K562 (cell line): Measurements from ENCODE around the gene GBA2. TPM values are rescaled to one million over a fixed set of nuclear protein-coding genes. Genes with fewer than 3 reads are reported as not detected.

Source experiments
- ATAC-seq: fragments of 200-7000 bp; cut with Tn5 transposase; 3 replicates; pipeline ENCODE4 v1.9.1; 2020; ENCODE audit warnings: moderate library complexity
- BruUV-seq: library from RNA; stranded (reverse); fragments of 400-500 nt; replicated peaks from 2 replicates; lab custom pipeline; 2021; lab: Mats Ljungman, UMichigan
- CTCF ChIA-PET: fragments of 300-600 bp; formaldehyde crosslinking; extraction: SDS; loops from one replicate; lab custom pipeline; 2021; ENCODE audit warnings: low intra/inter-chr PET ratio; lab: Yijun Ruan, JAX
- POLR2A ChIA-PET: fragments of 300-600, 350-650 bp; sonication (Branson Sonifier 250); formaldehyde crosslinking; extraction: SDS; loops from one replicate; lab custom pipeline; 2021; ENCODE audit warnings: antibody characterized with exemption, inconsistent platforms; lab: Yijun Ruan, JAX
- DNase-seq, 4 experiments: peaks; one replicate each; pipeline versions ENCODE4 v3.0.0 to v3.0.0-alpha.2; 2011 to 2018; ENCODE audit warnings: low spot score in 3 of 4, mixed read lengths in 3 of 4; ENCODE audit errors: extremely low read depth in 1 of 4
- FAIRE-seq: peaks from 2 replicates; lab custom pipeline; 2011; peaks lifted over from hg19 to GRCh38; lab: Jason Lieb, UNC
- H2AFZ ChIP-seq: 2 replicates; pipeline ENCODE4 v1.6.0; 2011; ENCODE audit warnings: low read depth, low read length, control low read depth, inconsistent platforms
- H3K27ac ChIP-seq: fragments of 200-600 bp; 3 replicates; pipeline ENCODE4 v1.8.0; 2011; ENCODE audit warnings: low read depth, mild to moderate bottlenecking, control low read depth, inconsistent platforms, low read length, moderate library complexity, mixed read lengths; ENCODE audit errors: extremely low read depth
- H3K27me3 ChIP-seq, 2 experiments: fragments of 300-600 bp in 1 of 2; 2 replicates in 1 of 2; 3 replicates in 1 of 2; pipeline versions ENCODE4 v1.6.0 to v1.8.0; 2011; ENCODE audit warnings: inconsistent platforms in 2 of 2, low read length in 2 of 2, mild to moderate bottlenecking in 1 of 2, mixed read lengths in 1 of 2, moderate library complexity in 1 of 2; ENCODE audit not compliant: control insufficient read depth in 2 of 2, insufficient read depth in 2 of 2
- H3K36me3 ChIP-seq: fragments of 300-600 bp; 3 replicates; pipeline ENCODE4 v1.8.0; 2011; ENCODE audit warnings: mild to moderate bottlenecking, low read length, inconsistent platforms; ENCODE audit not compliant: control insufficient read depth, insufficient read depth
- H3K4me1 ChIP-seq, 2 experiments: fragments of 200-600 bp in 1 of 2; replicated peaks in 1 of 2; 2 replicates in 1 of 2; 3 replicates in 1 of 2; pipeline versions ENCODE4 v1.5.1 to v1.8.0; 2011; ENCODE audit warnings: inconsistent platforms in 2 of 2, low read length in 2 of 2, mild to moderate bottlenecking in 1 of 2, mixed read lengths in 1 of 2, moderate library complexity in 1 of 2; ENCODE audit not compliant: control insufficient read depth in 2 of 2, insufficient read depth in 2 of 2
- H3K4me2 ChIP-seq: 2 replicates; pipeline ENCODE4 v1.6.1; 2011; ENCODE audit warnings: low read length, control low read depth, inconsistent platforms, mixed read lengths; ENCODE audit not compliant: insufficient read depth
- H3K4me3 ChIP-seq: fragments of 200-600 bp; sonication (generic), shearing (Covaris generic); 2 replicates; pipeline ENCODE4 v1.5.1; 2016; ENCODE audit warnings: control low read depth, inconsistent platforms
- H3K79me2 ChIP-seq: fragments of 200-600 bp; 3 replicates; pipeline ENCODE4 v1.8.0; 2011; ENCODE audit warnings: low read length, inconsistent platforms; ENCODE audit not compliant: control insufficient read depth, insufficient read depth
- H3K9ac ChIP-seq, 2 experiments: 2 replicates each; pipeline versions ENCODE4 v1.6.0 to v1.6.1; 2011; ENCODE audit warnings: low read depth in 2 of 2, low read length in 2 of 2, control low read depth in 1 of 2, inconsistent platforms in 1 of 2, mild to moderate bottlenecking in 1 of 2, mixed read lengths in 1 of 2; ENCODE audit not compliant: insufficient read depth in 1 of 2
- H3K9me1 ChIP-seq: one replicate; pipeline ENCODE4 v1.6.0; 2011; ENCODE audit warnings: inconsistent platforms, mild to moderate bottlenecking, low read length, moderate library complexity; ENCODE audit not compliant: control insufficient read depth, insufficient read depth
- H3K9me3 ChIP-seq: replicated peaks from 2 replicates; pipeline ENCODE4 v1.5.1; 2011; ENCODE audit warnings: low read depth, low read length, inconsistent platforms; ENCODE audit not compliant: control insufficient read depth, insufficient read depth
- H4K20me1 ChIP-seq: replicated peaks from 2 replicates; pipeline ENCODE4 v1.6.1; 2011; ENCODE audit warnings: low read length, inconsistent platforms, mixed read lengths; ENCODE audit not compliant: control insufficient read depth, insufficient read depth
- BRF2 ChIP-seq: IDR thresholded peaks from 3 replicates; pipeline ENCODE4 v1.6.1; 2011; ENCODE audit warnings: borderline replicate concordance, mild to moderate bottlenecking; ENCODE audit not compliant: insufficient read length, insufficient read depth
- ERF ChIP-seq: fragments of 450-650 bp; formaldehyde crosslinking; IDR thresholded peaks from 2 replicates; pipeline ENCODE4 v1.4.0; 2020; ENCODE audit warnings: mild to moderate bottlenecking, mixed read lengths
- HMBOX1 ChIP-seq: sonication (generic); IDR thresholded peaks from 2 replicates; pipeline ENCODE4 v1.6.1; 2016
- MLX ChIP-seq, 2 experiments: fragments of 450-650 bp in 1 of 2; sonication (generic) in 1 of 2; formaldehyde crosslinking; conservative IDR thresholded peaks; 2 replicates each; pipeline versions ENCODE4 v1.4.0 to v1.8.1; 2020 to 2022; ENCODE audit warnings: mild to moderate bottlenecking in 1 of 2, missing genetic modification reagents in 1 of 2
- NELFE ChIP-seq: IDR thresholded peaks from 2 replicates; pipeline ENCODE4 v1.6.1; 2011; ENCODE audit warnings: mild to moderate bottlenecking; ENCODE audit not compliant: insufficient read depth, insufficient read length
- RB1 ChIP-seq: fragments of 450-650 bp; IDR thresholded peaks from 2 replicates; pipeline ENCODE4 v1.6.1; 2017; ENCODE audit warnings: low read depth, mild to moderate bottlenecking
- RFX5 ChIP-seq: IDR thresholded peaks from 2 replicates; pipeline ENCODE4 v1.6.1; 2011; ENCODE audit warnings: low read depth, mild to moderate bottlenecking, improper control_type of control experiment, low read length
- ZNF318 ChIP-seq, 2 experiments: fragments of 450-650 bp; IDR thresholded peaks; 2 replicates each; pipeline ENCODE4 v1.6.1; 2016; ENCODE audit warnings: mild to moderate bottlenecking in 2 of 2, borderline replicate concordance in 1 of 2, low read depth in 1 of 2, moderate library complexity in 1 of 2
- ZNF324 ChIP-seq: fragments of 250-450 bp; sonication (Bioruptor Pico); IDR thresholded peaks from 2 replicates; pipeline ENCODE4 v1.4.0; 2020; ENCODE audit warnings: mild to moderate bottlenecking
- ZNF76 ChIP-seq: fragments of 250-450 bp; sonication (Bioruptor Pico); IDR thresholded peaks from 2 replicates; pipeline ENCODE4 v1.4.0; 2020; ENCODE audit warnings: mild to moderate bottlenecking, moderate library complexity, borderline replicate concordance
- WGBS: fragments of 100-300 bp; shearing (Covaris generic); methylation state at CpG from one replicate; pipeline ENCODE4 v1.1.6; 2016; ENCODE audit warnings: low coverage, mixed read lengths; ENCODE audit not compliant: insufficient coverage; ENCODE audit errors: missing lambda C conversion rate; 5-methylcytosine and 5-hydroxymethylcytosine counted together
- in situ Hi-C: fragments of 300-500 bp; cut with MboI; formaldehyde crosslinking; loops from 4 replicates; pipeline ENCODE4 v1.15.0; 2018; ENCODE audit warnings: inconsistent platforms, mixed read lengths
- intact Hi-C: fragments of 100-400 bp; cut with micrococcal nuclease; formaldehyde crosslinking; loops from 2 replicates; pipeline ENCODE4 v1.14.2; 2022
- polyA plus RNA-seq, 8 experiments: library from polyadenylated mRNA; depleted of rRNA in 4 of 8; stranded (reverse) in 5 of 8; unstranded in 3 of 8; fragments of >200 nt; fragmentation: Nextera tagmentation in 2 of 8; fragmentation: Illumina TruSeq in 1 of 8; extraction: Ambion mirVana in 2 of 8; extraction: Trizol in 1 of 8; gene quantifications; 2 replicates each; pipeline versions ENCODE4 v1.2.1 to v1.2.3, GENCODE V29; 2011 to 2014; ENCODE audit warnings: inconsistent platforms in 1 of 8, missing spikeins in 1 of 8
- total RNA-seq, 7 experiments: library from RNA; depleted of rRNA in 6 of 7; stranded (reverse); fragments of >200 nt in 6 of 7; fragmentation: Illumina TruSeq in 2 of 7; extraction: Trizol in 2 of 7; gene quantifications; 2 replicates each; pipeline versions ENCODE4 v1.2.1 to v1.2.3, GENCODE V29; 2011 to 2021; ENCODE audit warnings: low replicate concordance in 1 of 7

The GBA2 gene
- total and polyA plus RNA-seq, 9 of the 15 experiments (the other 6 are each of a cell fraction or from before 2014, with no cell fraction given) = 14.1 to 60.4 (median 32.1) TPM

- BruUV-seq = no TSS peak
- no peak for FAIRE-seq
- H3K9me3 ChIP-seq = no peaks in the 10 kb centered on the region
- intact Hi-C loops (no loop called here), in situ Hi-C loops (no loop called here)
- 47% methylated on average over 3 of the region's 3 CpGs for WGBS
- peaks cover 8% of the 10 kb centered on the region for H3K9me1 ChIP-seq
- H3K36me3 ChIP-seq = peaks cover 67% of the 10 kb centered on the region
- no peak overlapping the region for H2AFZ ChIP-seq
- H3K4me3 ChIP-seq = peak overlapping the region; percentile 85; the same call in 1 of the 2 replicates
- peaks cover 30 to 37% of the 10 kb centered on the region in 2 experiments for H3K4me1 ChIP-seq
- ChIA-PET POLR2A (interaction anchor here (0.8 to 3.0 kb wide), 5 partner anchors 9 to 118 kb away, joined by 3 to 21 read pairs (median 3); no protein-coding TSS in a partner anchor), CTCF (no interaction called here)
- peak overlapping the region; percentile 85 to 87; a peak in 3 of 4 replicates for H3K9ac ChIP-seq
- no peak for ATAC-seq
- DNase-seq = no peak
- peaks cover 67% of the 10 kb centered on the region for H3K79me2 ChIP-seq
- H3K27me3 ChIP-seq = no peaks in the 10 kb centered on the region
- H4K20me1 ChIP-seq = peaks cover 8% of the 10 kb centered on the region; the same call in 1 of the 2 replicates
- peak overlapping the region; percentile 97 for H3K27ac ChIP-seq
- H3K4me2 ChIP-seq = peak overlapping the region; percentile 94
- 0 out of 2 replicates have a peak, but pooled peaks have one; percentile 60 for TF ChIP-seq RFX5
- TF ChIP-seq MLX (CRISPR knock-in tag; conservative IDR thresholded peaks at IDR 0.05) = no peak
- TF ChIP-seq RB1 = no peak
- TF ChIP-seq ZNF324 = no peak
- no peak for TF ChIP-seq BRF2
- TF ChIP-seq ZNF318 (IDR thresholded peaks at IDR 0.05; ENCODE audit: borderline replicate concordance in 1 of 2, low read depth in 1 of 2) = no peak
- no peak for TF ChIP-seq NELFE
- no peak for TF ChIP-seq ERF (CRISPR knock-in tag)
- TF ChIP-seq ZNF76 (CRISPR knock-in tag) = no peak
- TF ChIP-seq HMBOX1 = 0 out of 2 replicates have a peak, but pooled peaks have one; percentile 28
Measured at GRCh38 chr9:35726931-35727330, 22.1 kb downstream of the GBA2 start.
